Activated naive CD8-positive, alpha-beta T cell treated with anti-CD3 and anti-CD28 coated beads, Interleukin-2, amount 10 ng/mL, durations not matched to agents 7 days and 5 days (primary cell): ENCODE data around the gene DIPK1B. TPM values are rescaled to one million over a fixed set of nuclear protein-coding genes. Genes with fewer than 3 reads are reported as not detected.

Experiments used
- ATAC-seq: fragments of 150-1000 bp; cut with Tn5 transposase; one replicate; pipeline ENCODE4 v1.10.0; 2021; ENCODE audit warnings: low read depth, moderate library complexity
- POLR2A ChIA-PET: fragments of 350-600 bp; sonication (Branson Sonifier 250); formaldehyde crosslinking; loops from one replicate; lab custom pipeline; 2021; ENCODE audit warnings: antibody characterized with exemption; lab: Charles Lee
- DNase-seq: peaks from one replicate; pipeline ENCODE4 v3.0.0; 2021
- H3K27ac Mint-ChIP-seq: one replicate; pipeline ENCODE4 v1.8.0; 2022; ENCODE audit warnings: mild to moderate bottlenecking, mixed read lengths
- H3K27me3 Mint-ChIP-seq: one replicate; pipeline ENCODE4 v1.8.0; 2022; ENCODE audit warnings: mild to moderate bottlenecking, moderate library complexity, mixed read lengths
- H3K36me3 Mint-ChIP-seq: one replicate; pipeline ENCODE4 v1.8.0; 2021; ENCODE audit warnings: mild to moderate bottlenecking, mixed read lengths
- H3K4me1 Mint-ChIP-seq: one replicate; pipeline ENCODE4 v1.8.0; 2021; ENCODE audit warnings: mixed read lengths
- H3K4me3 Mint-ChIP-seq: one replicate; pipeline ENCODE4 v1.8.0; 2022; ENCODE audit warnings: mild to moderate bottlenecking, moderate library complexity, mixed read lengths
- H3K9me3 Mint-ChIP-seq: one replicate; pipeline ENCODE4 v1.8.0; 2021; ENCODE audit warnings: mixed read lengths
- total RNA-seq, 2 experiments: library from RNA; stranded (reverse); gene quantifications; one replicate each; pipeline ENCODE4 v1.2.3, GENCODE V29; 2021

DIPK1B gene
- total RNA-seq, 2 experiments from 2014 or later: 0.11 TPM; not detected in 1

DNA sequence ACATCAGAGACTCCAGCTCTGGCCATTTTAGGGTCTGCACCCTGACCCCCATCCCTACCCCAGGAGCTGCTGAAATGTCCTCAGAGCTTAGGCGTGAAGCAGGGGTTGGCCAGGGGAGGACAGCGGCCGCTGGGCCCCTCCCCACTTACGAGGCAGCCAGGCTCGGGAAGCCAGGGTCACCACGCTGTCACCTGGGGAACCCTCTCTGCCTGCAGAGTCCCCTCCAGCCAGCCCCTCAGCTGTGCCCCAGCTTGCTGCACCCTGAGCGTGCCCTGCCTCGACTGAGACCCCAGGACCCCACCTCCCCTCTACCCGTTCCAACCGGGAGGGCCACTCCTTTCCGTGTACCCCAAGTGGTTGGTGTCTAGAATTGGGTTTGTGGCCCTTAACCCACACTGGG, 27.7 kb downstream of the DIPK1B start:
- no peak overlapping the region for H3K27ac Mint-ChIP-seq
- no peaks in the 10 kb centered on the region for H3K27me3 Mint-ChIP-seq
- no peaks in the 10 kb centered on the region for H3K9me3 Mint-ChIP-seq
- DNase-seq (no peak), ATAC-seq (no peak)
- POLR2A ChIA-PET: interaction anchor here (1.0 to 3.9 kb wide), 2 partner anchors 11 to 13 kb away, joined by 3 to 20 read pairs; no protein-coding TSS in a partner anchor
- H3K4me1 Mint-ChIP-seq: peaks cover 4% of the 10 kb centered on the region
- H3K4me3 Mint-ChIP-seq: no peak overlapping the region
- no peaks in the 10 kb centered on the region for H3K36me3 Mint-ChIP-seq

GRCh38 chr9:136740491-136740890, 28.1 kb downstream of the DIPK1B start:
- Mint-ChIP-seq H3K36me3 (no peaks in the 10 kb centered on the region), H3K4me1 (peaks cover 4% of the 10 kb centered on the region), H3K4me3 (no peak overlapping the region), H3K27me3 (no peaks in the 10 kb centered on the region), H3K27ac (no peak overlapping the region), H3K9me3 (no peaks in the 10 kb centered on the region)
- ATAC-seq: no peak
- no peak for DNase-seq
- POLR2A ChIA-PET: interaction anchor here (3.9 kb wide), 1 partner anchor 13 kb away, joined by 20 read pairs; no protein-coding TSS in a partner anchor

DNA sequence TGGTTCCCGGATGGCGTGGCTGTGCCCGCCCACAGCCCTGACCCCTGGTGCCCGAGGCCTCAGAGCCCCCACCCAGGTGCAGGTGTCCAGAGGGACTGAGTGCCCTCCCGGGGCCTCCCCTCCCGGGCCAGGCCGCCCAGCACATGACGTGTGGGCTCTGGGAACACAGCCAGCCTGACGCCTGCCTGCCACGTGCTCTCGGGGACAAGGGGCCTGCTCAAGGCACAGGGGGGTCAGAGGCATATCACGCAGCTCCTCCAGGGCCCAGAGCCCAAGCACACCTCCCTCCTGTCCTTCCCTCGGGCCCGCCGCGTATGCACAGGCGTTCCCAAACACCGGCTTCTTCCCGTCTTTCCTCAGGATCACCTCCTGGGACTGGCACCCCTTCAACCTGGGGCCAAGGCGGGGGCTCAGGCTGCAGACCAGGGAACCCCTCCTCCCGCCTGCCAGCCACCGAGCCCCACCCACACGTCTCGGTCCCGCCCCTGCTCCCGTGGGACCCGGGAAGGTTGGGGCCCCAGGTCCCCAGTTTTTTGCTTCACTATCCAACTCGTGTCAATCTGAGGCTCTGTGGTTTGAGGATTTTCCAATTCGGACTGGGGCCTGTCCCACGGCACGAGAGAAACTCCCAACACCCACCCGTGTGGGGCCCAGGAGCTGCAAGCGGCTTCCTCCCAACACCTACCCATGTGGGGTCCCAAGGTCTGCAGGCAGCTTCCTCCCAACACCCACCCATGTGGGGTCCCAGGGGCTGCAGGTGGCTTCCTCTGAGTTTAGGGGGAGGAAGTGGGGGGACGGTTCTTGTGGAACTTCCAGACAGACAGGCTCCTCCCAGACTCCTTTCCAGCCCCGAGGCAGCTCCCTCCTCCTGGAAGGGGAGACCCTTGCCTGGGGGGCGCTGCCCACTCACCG, 28.9 kb downstream of the DIPK1B start:
- no peaks in the 10 kb centered on the region for H3K27me3 Mint-ChIP-seq
- POLR2A ChIA-PET: interaction anchor here (1.2 to 3.9 kb wide), 2 partner anchors 12 to 14 kb away, joined by 6 to 20 read pairs; no protein-coding TSS in a partner anchor
- H3K4me3 Mint-ChIP-seq: peak overlapping the region; percentile 58
- H3K36me3 Mint-ChIP-seq: no peaks in the 10 kb centered on the region
- no peak overlapping the region for H3K27ac Mint-ChIP-seq
- H3K9me3 Mint-ChIP-seq: no peaks in the 10 kb centered on the region
- DNase-seq (no peak), ATAC-seq (peak; percentile 8)
- H3K4me1 Mint-ChIP-seq: peaks cover 4% of the 10 kb centered on the region

GRCh38 chr9:136741883-136742571, 29.7 kb downstream of the DIPK1B start:
- no peaks in the 10 kb centered on the region for H3K27me3 Mint-ChIP-seq
- DNase-seq: peak; percentile 61
- H3K36me3 Mint-ChIP-seq: no peaks in the 10 kb centered on the region
- POLR2A ChIA-PET: interaction anchor here (0.6 to 3.9 kb wide), 3 partner anchors 12 to 26 kb away, joined by 3 to 20 read pairs (median 6); no protein-coding TSS in a partner anchor
- no peak overlapping the region for H3K27ac Mint-ChIP-seq
- peaks cover 4% of the 10 kb centered on the region for H3K4me1 Mint-ChIP-seq
- peak overlapping the region; percentile 58 for H3K4me3 Mint-ChIP-seq
- no peaks in the 10 kb centered on the region for H3K9me3 Mint-ChIP-seq
- peak; percentile 67 for ATAC-seq

DNA sequence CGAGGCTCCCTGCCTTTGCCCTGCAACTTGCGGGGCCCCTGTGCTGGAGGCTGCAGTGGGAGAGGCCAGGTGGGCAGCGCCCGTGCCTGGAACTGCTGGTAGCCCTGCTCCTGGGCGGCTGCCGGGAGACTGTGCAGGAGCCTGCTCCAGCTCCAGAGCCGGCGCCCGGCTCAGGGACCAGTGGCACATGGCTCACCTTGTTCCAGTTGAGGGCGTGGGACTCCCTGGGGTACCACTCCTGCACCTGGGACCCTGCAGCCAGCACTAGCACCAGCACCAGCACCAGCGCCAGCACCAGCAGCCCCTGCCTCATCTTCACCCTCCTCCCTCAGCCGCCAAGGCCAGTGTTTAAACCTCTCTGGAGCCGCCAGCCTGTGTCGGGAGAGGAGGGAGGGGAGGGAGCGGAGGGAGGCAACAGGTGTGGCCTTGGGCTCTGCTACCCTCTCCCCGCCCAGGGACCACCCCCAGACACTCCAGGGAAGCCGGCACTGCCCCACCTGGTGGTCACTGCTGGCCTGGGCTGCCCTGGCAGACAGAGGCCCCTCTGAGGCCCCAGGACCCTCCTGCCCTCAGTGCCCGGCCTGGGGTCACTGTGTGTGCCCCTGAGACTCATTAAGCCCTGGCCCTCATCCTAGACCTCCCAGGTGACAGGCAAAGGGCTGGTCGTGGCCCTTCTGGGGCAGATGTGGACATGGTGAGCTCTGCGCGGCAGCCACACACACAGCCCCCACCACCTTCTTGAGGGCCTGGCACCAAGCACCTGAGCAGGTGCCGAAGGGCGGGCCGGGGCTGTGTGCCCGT, 30.4 kb downstream of the DIPK1B start, which contains the start of gene LCN10:
LCN10 (minus strand) TSS at position 350 of the 801 bp plus-strand sequence; CDS start at position 313, 37 bp downstream.
- H3K36me3 Mint-ChIP-seq: no peaks in the 10 kb centered on the region
- H3K4me3 Mint-ChIP-seq: peak within 1 kb of the TSS; percentile 58
- H3K27me3 Mint-ChIP-seq: no peaks in the 10 kb centered on the region
- H3K9me3 Mint-ChIP-seq: no peaks in the 10 kb centered on the region
- DNase-seq: no peak
- POLR2A ChIA-PET: interaction anchor here (0.6 to 3.9 kb wide), 2 partner anchors 15 to 26 kb away, joined by 3 to 20 read pairs; no protein-coding TSS in a partner anchor
- no peak for ATAC-seq
- peaks cover 4% of the 10 kb centered on the region for H3K4me1 Mint-ChIP-seq
- no peak within 1 kb of the TSS for H3K27ac Mint-ChIP-seq

- ATAC-seq (no peak), DNase-seq (no peak)
- Mint-ChIP-seq H3K36me3 (no peaks in the 10 kb centered on the region), H3K4me1 (peaks cover 4% of the 10 kb centered on the region), H3K27me3 (no peaks in the 10 kb centered on the region), H3K9me3 (no peaks in the 10 kb centered on the region), H3K4me3 (no peak overlapping the region), H3K27ac (no peak overlapping the region)
- POLR2A ChIA-PET: interaction anchor here (3.9 kb wide), 1 partner anchor 16 kb away, joined by 20 read pairs; no protein-coding TSS in a partner anchor
Measured at GRCh38 chr9:136743639-136744211, 31.4 kb downstream of the DIPK1B start.

DNA sequence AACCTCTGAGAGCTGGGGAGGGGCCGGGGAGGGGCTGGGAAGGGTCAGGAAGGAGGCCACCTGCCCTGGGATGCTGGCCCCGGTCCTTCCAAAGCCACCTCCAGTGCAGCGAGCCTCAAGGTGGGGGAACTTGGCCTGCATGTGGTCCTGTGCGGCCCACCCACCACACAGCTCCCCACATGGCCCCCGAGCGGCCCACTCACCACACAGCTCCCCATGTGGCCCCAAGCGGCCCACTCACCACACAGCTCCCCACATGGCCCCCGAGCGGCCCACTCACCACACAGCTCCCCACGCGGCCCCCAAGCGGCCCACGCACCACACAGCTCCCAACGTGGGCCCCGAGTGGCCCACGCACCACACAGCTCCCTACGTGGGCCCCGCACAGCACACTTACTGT, 32.4 kb downstream of the DIPK1B start:
- H3K36me3 Mint-ChIP-seq: no peaks in the 10 kb centered on the region
- no peak overlapping the region for H3K4me3 Mint-ChIP-seq

DNA sequence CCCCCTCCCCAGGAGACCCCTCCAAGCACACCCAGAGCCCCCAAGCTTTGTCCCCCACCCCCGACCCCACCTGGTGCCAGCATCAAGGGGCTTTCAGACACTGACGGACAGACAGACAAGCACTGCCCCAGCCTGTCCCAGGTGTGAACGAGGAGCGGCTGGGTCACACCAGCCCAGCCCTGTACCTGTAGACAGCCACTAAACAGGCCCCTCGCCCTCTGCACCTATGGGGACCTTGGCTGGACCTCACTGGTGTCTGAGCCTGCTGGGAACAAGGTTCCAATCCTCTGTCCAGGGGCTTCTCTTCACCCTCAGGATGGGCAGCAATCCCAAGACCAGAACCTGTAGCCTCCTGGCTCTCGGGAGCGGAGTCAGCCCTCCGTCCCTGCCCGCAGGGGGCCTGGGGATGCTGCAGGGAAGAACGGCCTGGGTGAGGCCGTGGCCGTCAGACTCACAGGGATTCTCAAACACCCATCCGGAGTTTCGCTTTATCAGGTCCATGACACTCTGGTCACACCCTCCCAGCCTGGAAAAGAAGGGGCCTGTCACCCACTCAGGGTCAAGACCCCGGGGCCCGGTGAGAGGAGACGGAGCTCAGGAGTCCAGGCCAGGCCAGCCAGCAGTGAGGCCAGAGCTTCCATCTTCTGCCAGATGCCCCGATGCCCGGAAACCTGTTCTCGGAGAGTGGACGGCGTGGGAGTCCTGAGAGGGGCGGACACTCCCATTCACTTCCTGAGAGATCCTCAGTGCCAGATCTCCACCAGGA, 33.2 kb downstream of the DIPK1B start:
- no peaks in the 10 kb centered on the region for H3K27me3 Mint-ChIP-seq
- ATAC-seq (no peak), DNase-seq (no peak)
- H3K27ac Mint-ChIP-seq: no peak overlapping the region
- no peaks in the 10 kb centered on the region for H3K9me3 Mint-ChIP-seq
- H3K4me1 Mint-ChIP-seq: peaks cover 4% of the 10 kb centered on the region
- POLR2A ChIA-PET: interaction anchor here (0.6 kb wide), 1 partner anchor 17 kb away, joined by 4 read pairs; no protein-coding TSS in a partner anchor
- no peaks in the 10 kb centered on the region for H3K36me3 Mint-ChIP-seq
- H3K4me3 Mint-ChIP-seq: no peak overlapping the region

More for the DNA sequence above, 32.4 kb downstream of the DIPK1B start:
- H3K27me3 Mint-ChIP-seq: no peaks in the 10 kb centered on the region
- no peak overlapping the region for H3K27ac Mint-ChIP-seq
- H3K4me1 Mint-ChIP-seq: peaks cover 4% of the 10 kb centered on the region
- H3K9me3 Mint-ChIP-seq: no peaks in the 10 kb centered on the region
- DNase-seq: no peak
- POLR2A ChIA-PET: interaction anchor here (0.6 kb wide), 1 partner anchor 17 kb away, joined by 3 read pairs; no protein-coding TSS in a partner anchor
- ATAC-seq: no peak

DNA sequence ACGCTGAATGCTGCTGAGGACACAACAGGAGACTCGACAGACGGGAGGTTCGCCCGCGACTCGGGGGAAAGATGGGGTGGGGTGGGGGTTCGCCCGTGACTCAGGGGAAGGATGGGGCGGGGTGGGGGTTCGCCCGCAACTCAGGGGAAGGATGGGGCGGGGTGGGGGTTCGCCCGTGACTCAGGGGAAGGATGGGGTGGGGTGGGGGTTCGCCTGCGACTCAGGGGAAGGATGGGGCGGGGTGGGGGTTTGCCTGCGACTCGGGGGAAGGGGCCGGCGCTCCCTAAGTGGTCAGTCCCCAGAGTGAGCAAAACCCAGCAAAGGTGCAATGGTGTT, 33.8 kb downstream of the DIPK1B start:
- peaks cover 4% of the 10 kb centered on the region for H3K4me1 Mint-ChIP-seq
- H3K36me3 Mint-ChIP-seq: no peaks in the 10 kb centered on the region
- ATAC-seq (no peak), DNase-seq (no peak)
- no peak overlapping the region for H3K27ac Mint-ChIP-seq
- POLR2A ChIA-PET: no interaction called here
- no peaks in the 10 kb centered on the region for H3K9me3 Mint-ChIP-seq
- no peak overlapping the region for H3K4me3 Mint-ChIP-seq
- H3K27me3 Mint-ChIP-seq: peaks cover 3% of the 10 kb centered on the region

DNA sequence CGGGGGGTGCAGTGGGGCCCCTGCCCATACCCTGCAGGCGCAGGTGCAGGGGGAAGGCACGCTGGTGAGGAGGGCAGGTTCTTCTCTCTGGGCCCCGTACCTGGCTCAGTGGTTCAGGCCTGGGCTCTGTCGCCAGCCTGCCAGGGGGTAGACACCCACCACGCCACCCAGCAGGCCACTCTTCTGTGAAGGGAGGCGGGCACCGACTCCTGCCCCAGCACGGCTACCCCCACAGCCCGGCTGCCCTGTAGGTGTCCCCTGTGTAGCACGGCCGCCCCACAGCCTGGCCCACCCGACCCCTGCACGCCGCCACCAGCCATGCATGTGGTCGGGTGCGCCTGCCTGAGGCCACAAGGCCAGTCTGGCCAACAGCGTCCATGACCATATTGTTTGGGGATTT, 34.2 kb downstream of the DIPK1B start:
- Mint-ChIP-seq H3K36me3 (no peaks in the 10 kb centered on the region), H3K4me3 (no peak overlapping the region), H3K9me3 (peaks cover 2% of the 10 kb centered on the region), H3K27ac (no peak overlapping the region), H3K4me1 (peaks cover 2% of the 10 kb centered on the region), H3K27me3 (peaks cover 4% of the 10 kb centered on the region)
- DNase-seq (no peak), ATAC-seq (no peak)
- POLR2A ChIA-PET: no interaction called here

GRCh38 chr9:136747161-136748060, 35.0 kb downstream of the DIPK1B start:
- POLR2A ChIA-PET: no interaction called here
- H3K27me3 Mint-ChIP-seq: peaks cover 11% of the 10 kb centered on the region
- no peaks in the 10 kb centered on the region for H3K4me1 Mint-ChIP-seq
- H3K27ac Mint-ChIP-seq: no peak overlapping the region
- H3K9me3 Mint-ChIP-seq: peaks cover 9% of the 10 kb centered on the region
- peaks cover under 1% of the 10 kb centered on the region for H3K36me3 Mint-ChIP-seq
- no peak for ATAC-seq
- no peak overlapping the region for H3K4me3 Mint-ChIP-seq
- DNase-seq: no peak
